Stimulated activated CD8-positive, alpha-beta memory T cell treated with anti-CD3 and anti-CD28 coated beads, Interleukin-4, amount 100 ng/mL, for 24 hours (primary cell): ENCODE measurements around the gene PRELID3B.

Source experiments
- DNase-seq: peaks from one replicate; pipeline ENCODE4 v3.0.0-alpha.2; 2020; ENCODE audit warnings: low read depth

PRELID3B gene

GRCh38 chr20:58993332-58994248, 49.0 kb downstream of the PRELID3B start:
- DNase-seq, result no peak

- no peak for DNase-seq
Observed at GRCh38 chr20:58992911-58993310, 49.7 kb downstream of the PRELID3B start.

GRCh38 chr20:58991715-58992114, 50.9 kb downstream of the PRELID3B start:
- no peak for DNase-seq

- DNase-seq, result no peak
Observed at GRCh38 chr20:58990651-58991445, 51.7 kb downstream of the PRELID3B start.

GRCh38 chr20:58989196-58989595, 53.4 kb downstream of the PRELID3B start:
- no peak for DNase-seq

- DNase-seq, result no peak
Observed at GRCh38 chr20:58988565-58988882, 54.1 kb downstream of the PRELID3B start.

- no peak for DNase-seq
Observed at GRCh38 chr20:58987790-58988564, 54.6 kb downstream of the PRELID3B start.

- DNase-seq, result no peak
Observed at GRCh38 chr20:58986968-58987517, 55.5 kb downstream of the PRELID3B start.

GRCh38 chr20:58986286-58986967, 56.2 kb downstream of the PRELID3B start:
- DNase-seq, result no peak

- no peak for DNase-seq
Observed at GRCh38 chr20:58985656-58986055, 56.9 kb downstream of the PRELID3B start.

GRCh38 chr20:58984691-58985090, 57.9 kb downstream of the PRELID3B start:
- DNase-seq, result no peak
